Thoracic aorta (tissue), 2 donors: ENCODE data around the gene UGGT1. TPM values are rescaled to one million over a fixed set of nuclear protein-coding genes. Genes with fewer than 3 reads are reported as not detected.
"Not testable (repeated sequence)": the region's sequence is repeated elsewhere in the genome, so short reads cannot be mapped to it uniquely, and the experiment has no call there.

ENCODE experiments used
- ATAC-seq: fragments of 150-250 bp; one replicate; pipeline ENCODE4 v1.8.0; 2017; ENCODE audit warnings: low read depth; ENCODE audit not compliant: insufficient number of reproducible peaks, low FRiP score
- DNase-seq: peaks from one replicate; pipeline ENCODE4 v3.0.0-alpha.2; 2020; ENCODE audit warnings: low spot score
- H3K27ac ChIP-seq, 2 donors: fragments of 200-600 bp; sonication (generic); 1 replicate in 1 of 2; 2 replicates in 1 of 2; pipeline ENCODE4 v1.5.1; 2016; ENCODE audit warnings: mild to moderate bottlenecking in 2 of 2, moderate library complexity in 2 of 2
- H3K27me3 ChIP-seq: fragments of 200-600 bp; sonication (generic); replicated peaks from 2 replicates; pipeline ENCODE4 v1.6.0; 2016; ENCODE audit warnings: mild to moderate bottlenecking; ENCODE audit not compliant: insufficient read depth
- H3K36me3 ChIP-seq: fragments of 200-600 bp; sonication (generic); one replicate; pipeline ENCODE4 v1.5.1; 2016
- H3K4me1 ChIP-seq, 2 donors: fragments of 200-600 bp; sonication (generic); 1 replicate in 1 of 2; 2 replicates in 1 of 2; pipeline versions ENCODE4 v1.5.1 to v1.6.0; 2016; ENCODE audit warnings: low read depth in 2 of 2, mild to moderate bottlenecking in 1 of 2; ENCODE audit not compliant: control insufficient read depth in 1 of 2
- H3K4me3 ChIP-seq: fragments of 200-600 bp; sonication (generic); 2 replicates; pipeline ENCODE4 v1.5.1; 2016; ENCODE audit warnings: mild to moderate bottlenecking
- H3K9me3 ChIP-seq: fragments of 200-600 bp; sonication (generic); 2 replicates; pipeline ENCODE4 v1.5.1; 2016
- total RNA-seq, 2 donors: library from RNA; depleted of rRNA; stranded (reverse); fragments of >200 nt; gene quantifications; one replicate each; pipeline versions ENCODE4 v1.1.0 to v1.2.3, GENCODE V29; 2016
- TF ChIP-seq, protein P1 (sequence below): fragments of 200-600 bp; sonication (generic); IDR thresholded peaks from one replicate; pipeline ENCODE4 v1.5.1; 2019; ENCODE audit warnings: antibody characterized with exemption

Gene UGGT1
- total RNA-seq, 2 donors from 2014 or later = 71.3 to 86.2 TPM

DNA sequence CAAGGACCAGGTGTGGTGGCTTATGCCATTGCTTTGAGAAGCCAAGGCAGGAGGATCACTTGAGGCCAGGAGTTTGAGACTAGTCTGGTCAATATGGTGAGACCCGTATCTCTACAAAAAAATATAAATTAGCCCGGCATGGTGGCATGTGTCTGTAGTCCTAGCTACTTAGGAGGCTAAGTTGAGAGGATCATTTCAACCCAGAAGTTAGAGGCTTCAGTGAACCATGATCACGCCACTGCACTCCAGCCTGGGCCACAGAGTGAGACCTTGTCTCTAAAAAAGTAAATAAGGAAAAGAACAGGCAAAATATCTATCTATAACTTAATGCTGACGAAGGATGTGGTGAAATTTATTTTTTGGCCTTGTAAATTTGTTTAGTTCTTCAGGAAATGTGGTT lies 78.1 kb downstream of the UGGT1 start:
- TF ChIP-seq, protein P1, sequence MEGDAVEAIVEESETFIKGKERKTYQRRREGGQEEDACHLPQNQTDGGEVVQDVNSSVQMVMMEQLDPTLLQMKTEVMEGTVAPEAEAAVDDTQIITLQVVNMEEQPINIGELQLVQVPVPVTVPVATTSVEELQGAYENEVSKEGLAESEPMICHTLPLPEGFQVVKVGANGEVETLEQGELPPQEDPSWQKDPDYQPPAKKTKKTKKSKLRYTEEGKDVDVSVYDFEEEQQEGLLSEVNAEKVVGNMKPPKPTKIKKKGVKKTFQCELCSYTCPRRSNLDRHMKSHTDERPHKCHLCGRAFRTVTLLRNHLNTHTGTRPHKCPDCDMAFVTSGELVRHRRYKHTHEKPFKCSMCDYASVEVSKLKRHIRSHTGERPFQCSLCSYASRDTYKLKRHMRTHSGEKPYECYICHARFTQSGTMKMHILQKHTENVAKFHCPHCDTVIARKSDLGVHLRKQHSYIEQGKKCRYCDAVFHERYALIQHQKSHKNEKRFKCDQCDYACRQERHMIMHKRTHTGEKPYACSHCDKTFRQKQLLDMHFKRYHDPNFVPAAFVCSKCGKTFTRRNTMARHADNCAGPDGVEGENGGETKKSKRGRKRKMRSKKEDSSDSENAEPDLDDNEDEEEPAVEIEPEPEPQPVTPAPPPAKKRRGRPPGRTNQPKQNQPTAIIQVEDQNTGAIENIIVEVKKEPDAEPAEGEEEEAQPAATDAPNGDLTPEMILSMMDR = no peak
- ATAC-seq (no peak), DNase-seq (no peak)
- Histone ChIP-seq H3K27ac (no peak overlapping the region), H3K9me3 (no peaks in the 10 kb centered on the region), H3K27me3 (no peaks in the 10 kb centered on the region), H3K36me3 (peaks cover 46% of the 10 kb centered on the region), H3K4me3 (no peak overlapping the region), H3K4me1 (no peaks in the 10 kb centered on the region)

GRCh38 chr2:128169497-128169896 lies 78.5 kb downstream of the UGGT1 start:
- Histone ChIP-seq H3K27ac (no peak overlapping the region), H3K4me1 (no peaks in the 10 kb centered on the region), H3K9me3 (no peaks in the 10 kb centered on the region), H3K27me3 (no peaks in the 10 kb centered on the region), H3K4me3 (no peak overlapping the region), H3K36me3 (peaks cover 48% of the 10 kb centered on the region)
- ATAC-seq (no peak), DNase-seq (no peak)
- TF ChIP-seq, protein P1 = no peak

DNA sequence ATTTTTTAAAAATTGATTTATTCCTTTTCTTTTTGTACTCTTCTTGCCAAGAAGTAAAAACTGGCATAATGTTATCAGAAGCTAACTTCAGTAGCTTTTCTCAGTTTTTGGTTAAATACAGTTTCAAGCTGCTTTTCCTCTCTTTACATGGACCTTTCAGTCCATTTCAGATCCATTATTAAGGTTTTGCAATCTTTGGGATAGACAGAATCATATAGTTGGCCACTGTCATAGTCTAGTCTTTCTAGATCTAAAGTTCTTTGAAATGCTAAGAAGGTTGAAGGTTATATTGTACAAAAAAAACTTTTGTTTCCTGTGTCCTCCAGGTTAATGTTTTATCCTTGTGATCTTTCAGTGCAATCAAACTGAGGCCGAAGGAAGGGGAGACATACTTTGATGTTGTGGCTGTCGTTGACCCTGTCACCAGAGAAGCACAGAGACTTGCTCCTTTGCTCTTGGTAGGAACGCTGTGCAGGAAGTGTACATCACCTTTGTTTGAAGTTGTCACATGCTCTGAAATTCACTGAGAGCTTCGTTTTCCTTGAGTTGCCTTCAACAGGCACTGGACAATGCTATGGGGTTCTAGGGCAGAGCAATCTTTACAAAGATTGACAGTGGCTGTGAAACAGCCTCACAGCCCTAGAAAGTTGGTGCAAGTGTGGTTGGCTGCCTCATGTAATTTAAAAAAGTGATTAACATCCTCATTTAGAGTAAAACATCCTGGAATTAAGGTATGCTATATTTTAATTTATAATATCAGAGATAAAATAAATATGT lies 79.1 kb downstream of the UGGT1 start:
- no peak overlapping the region for H3K27ac ChIP-seq
- peaks cover 51% of the 10 kb centered on the region for H3K36me3 ChIP-seq
- H3K4me1 ChIP-seq = no peaks in the 10 kb centered on the region
- TF ChIP-seq, protein P1 = no peak
- H3K4me3 ChIP-seq = no peak overlapping the region
- DNase-seq (no peak), ATAC-seq (no peak)
- H3K27me3 ChIP-seq = no peaks in the 10 kb centered on the region
- H3K9me3 ChIP-seq = no peaks in the 10 kb centered on the region

DNA sequence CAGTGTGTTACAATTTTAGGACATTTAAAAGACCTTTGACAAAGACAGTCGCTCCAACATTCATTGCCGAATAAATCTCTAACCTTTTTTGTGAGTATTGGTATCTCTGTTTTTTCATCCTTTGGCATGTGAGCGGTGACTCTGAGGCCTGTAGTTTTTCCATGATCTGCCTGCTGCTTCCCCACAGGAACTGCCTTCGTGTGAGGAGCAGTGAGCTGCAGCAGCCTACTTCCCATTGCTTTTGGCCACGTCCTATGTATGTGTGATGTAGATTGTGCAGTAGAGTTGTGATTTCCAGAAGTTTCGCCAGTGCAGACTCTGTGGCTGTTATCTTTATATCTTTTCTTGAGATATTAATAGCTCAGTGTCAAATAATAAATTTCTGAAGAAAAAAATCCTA lies 79.8 kb downstream of the UGGT1 start:
- Histone ChIP-seq H3K4me3 (no peak overlapping the region), H3K4me1 (no peaks in the 10 kb centered on the region), H3K9me3 (no peaks in the 10 kb centered on the region), H3K27me3 (no peaks in the 10 kb centered on the region), H3K27ac (no peak overlapping the region), H3K36me3 (peaks cover 54% of the 10 kb centered on the region)
- TF ChIP-seq, protein P1 = no peak
- DNase-seq (no peak), ATAC-seq (no peak)

DNA sequence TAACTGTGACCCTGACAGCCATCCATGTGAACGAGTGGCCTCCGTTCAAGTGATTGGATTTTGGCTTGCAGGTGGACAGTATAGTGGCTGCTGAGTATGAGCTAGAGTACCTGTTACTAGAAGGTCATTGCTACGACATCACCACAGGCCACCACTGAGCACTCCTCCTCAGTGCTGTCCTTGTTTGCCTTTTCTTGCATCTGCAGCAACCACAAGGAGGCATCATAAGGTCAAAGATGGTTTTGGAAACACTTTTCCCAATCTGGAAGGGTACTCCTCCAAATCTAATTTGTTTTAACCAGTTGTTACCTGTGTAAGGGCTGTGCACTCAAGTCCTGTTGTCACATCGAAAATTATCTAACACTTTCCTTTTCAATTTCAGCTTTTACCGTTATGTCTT lies 81.2 kb downstream of the UGGT1 start:
- DNase-seq = no peak
- peaks cover 49% of the 10 kb centered on the region for H3K36me3 ChIP-seq
- H3K4me1 ChIP-seq = no peaks in the 10 kb centered on the region
- no peak overlapping the region for H3K27ac ChIP-seq
- H3K4me3 ChIP-seq = no peak overlapping the region
- no peaks in the 10 kb centered on the region for H3K9me3 ChIP-seq
- H3K27me3 ChIP-seq = no peaks in the 10 kb centered on the region
- TF ChIP-seq, protein P1 = peak; percentile 8
- ATAC-seq = no peak

DNA sequence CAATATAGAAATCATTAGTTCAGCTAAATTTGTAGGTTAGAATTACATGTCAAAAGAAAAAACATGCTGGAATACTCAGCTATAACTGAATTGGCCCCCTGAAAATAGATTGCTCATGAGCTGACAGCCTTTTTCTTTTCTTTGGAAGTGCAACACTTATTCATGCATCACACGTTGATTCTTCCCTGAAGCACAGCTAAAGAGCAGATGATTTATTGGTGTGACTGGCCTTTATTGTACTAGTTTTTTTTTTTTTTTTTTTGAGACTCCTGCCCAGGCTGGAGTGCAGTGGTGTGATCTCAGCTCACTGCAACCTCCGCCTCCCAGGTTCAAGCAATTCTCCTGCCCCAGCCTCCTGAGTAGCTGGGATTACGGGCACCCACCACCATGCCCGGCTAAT lies 83.1 kb downstream of the UGGT1 start:
- not testable (repeated sequence) for H3K4me1 ChIP-seq, DNase-seq, H3K4me3 ChIP-seq, ATAC-seq, H3K27me3 ChIP-seq, H3K9me3 ChIP-seq, H3K27ac ChIP-seq
- peaks cover 48% of the 10 kb centered on the region for H3K36me3 ChIP-seq
